Omental fat pad (tissue), 4 donors: Measurements from ENCODE around the gene BHMT. TPM values are rescaled to one million over a fixed set of nuclear protein-coding genes. Genes with fewer than 3 reads are reported as not detected.
"Not testable (repeated sequence)": the region's sequence is repeated elsewhere in the genome, so short reads cannot be mapped to it uniquely, and the experiment has no call there.

Experiments
- ATAC-seq: fragments of 150-250 bp; one replicate; pipeline ENCODE4 v1.9.1; 2016; ENCODE audit warnings: mild to moderate bottlenecking, moderate library complexity; ENCODE audit not compliant: low FRiP score
- DNase-seq: peaks from one replicate; pipeline ENCODE4 v3.0.0-alpha.2; 2019; ENCODE audit warnings: low spot score
- small RNA-seq: library from RNA; depleted of rRNA; stranded (forward); fragments of <200 nt; gene quantifications from one replicate; pipeline ENCODE3, GENCODE V24; 2016
- total RNA-seq, 4 donors: library from RNA; depleted of rRNA; stranded (reverse); fragments of >200 nt; gene quantifications; one replicate each; pipeline ENCODE4 v1.1.0, GENCODE V29; 2016
- TF ChIP-seq, protein P1 (sequence below), 3 donors: fragments of 450-650 bp; IDR thresholded peaks; one replicate each; pipeline ENCODE4 v1.5.1; 2016 to 2017; ENCODE audit warnings: antibody characterized with exemption in 3 of 3, mild to moderate bottlenecking in 3 of 3, moderate library complexity in 2 of 3

The BHMT gene
- total RNA-seq, 4 donors from 2014 or later: 0.28 to 3.8 (median 2.4) TPM

DNA sequence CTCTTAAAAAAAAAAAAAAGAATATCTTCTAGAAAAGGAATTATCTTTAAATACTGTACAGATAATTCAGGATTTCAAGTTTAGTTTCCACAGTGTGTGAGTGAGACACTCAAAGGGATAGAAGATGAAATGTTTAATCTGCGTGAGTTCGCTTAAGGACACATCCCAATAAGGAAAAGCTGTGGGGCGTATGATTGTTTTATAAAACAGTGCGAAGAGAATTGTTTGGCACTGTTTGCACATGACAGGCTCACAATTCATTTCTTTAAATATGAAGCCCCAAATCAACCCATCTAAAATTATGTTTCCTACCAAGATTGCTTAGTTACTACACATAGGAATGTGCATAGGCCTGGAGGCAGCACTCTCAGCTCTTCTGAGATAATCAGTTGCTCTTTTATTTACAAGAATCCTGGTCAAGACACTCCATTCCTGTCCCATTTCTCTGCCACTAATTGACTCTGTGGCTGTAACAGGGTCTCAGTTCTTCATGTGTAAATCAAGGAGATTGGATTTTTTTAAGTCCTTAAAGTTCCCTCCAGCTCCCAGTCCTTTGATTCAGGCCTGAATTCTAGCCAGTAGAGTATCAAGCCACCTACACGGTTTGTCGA lies 60.1 kb downstream of the BHMT start:
- TF ChIP-seq, protein P1, sequence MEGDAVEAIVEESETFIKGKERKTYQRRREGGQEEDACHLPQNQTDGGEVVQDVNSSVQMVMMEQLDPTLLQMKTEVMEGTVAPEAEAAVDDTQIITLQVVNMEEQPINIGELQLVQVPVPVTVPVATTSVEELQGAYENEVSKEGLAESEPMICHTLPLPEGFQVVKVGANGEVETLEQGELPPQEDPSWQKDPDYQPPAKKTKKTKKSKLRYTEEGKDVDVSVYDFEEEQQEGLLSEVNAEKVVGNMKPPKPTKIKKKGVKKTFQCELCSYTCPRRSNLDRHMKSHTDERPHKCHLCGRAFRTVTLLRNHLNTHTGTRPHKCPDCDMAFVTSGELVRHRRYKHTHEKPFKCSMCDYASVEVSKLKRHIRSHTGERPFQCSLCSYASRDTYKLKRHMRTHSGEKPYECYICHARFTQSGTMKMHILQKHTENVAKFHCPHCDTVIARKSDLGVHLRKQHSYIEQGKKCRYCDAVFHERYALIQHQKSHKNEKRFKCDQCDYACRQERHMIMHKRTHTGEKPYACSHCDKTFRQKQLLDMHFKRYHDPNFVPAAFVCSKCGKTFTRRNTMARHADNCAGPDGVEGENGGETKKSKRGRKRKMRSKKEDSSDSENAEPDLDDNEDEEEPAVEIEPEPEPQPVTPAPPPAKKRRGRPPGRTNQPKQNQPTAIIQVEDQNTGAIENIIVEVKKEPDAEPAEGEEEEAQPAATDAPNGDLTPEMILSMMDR (IDR thresholded peaks at IDR 0.05): no peak
- ATAC-seq: no peak
- no peak for DNase-seq

GRCh38 chr5:79172269-79172668 lies 60.7 kb downstream of the BHMT start:
- DNase-seq (no peak), ATAC-seq (no peak)
- TF ChIP-seq, protein P1 (IDR thresholded peaks at IDR 0.05): no peak

- ATAC-seq: no peak
- TF ChIP-seq, protein P1 (IDR thresholded peaks at IDR 0.05): no peak
- no peak for DNase-seq
These were observed 62.0 kb downstream of the BHMT start for GRCh38 chr5:79173626-79174025.

- DNase-seq, ATAC-seq: not testable (repeated sequence)
These were observed 68.8 kb downstream of the BHMT start for GRCh38 chr5:79180449-79180848.

GRCh38 chr5:79181419-79182022 lies 69.9 kb downstream of the BHMT start:
- ATAC-seq: no peak

More at GRCh38 chr5:79181419-79182022, 69.9 kb downstream of the BHMT start:
- TF ChIP-seq, protein P1 (IDR thresholded peaks at IDR 0.05): no peak
- no peak for DNase-seq

Small RNA genes lying within 50 kb of the gene (small RNA-seq; reads per million reads assigned to genes)
- not detected for gene RNY3P1

Other genes starting within 250 kb of the BHMT start
- gene ARSB, start 126.5 kb upstream of the BHMT start, total RNA-seq: 10 to 100 TPM; 15.4 to 22.7 (median 15.8) TPM
- gene DMGDH, start 42.1 kb upstream of the BHMT start, total RNA-seq: 10 to 100 TPM in 1 of 4 donors, 1 to 10 TPM in 3; 2.8 to 13.9 (median 4.4) TPM
- gene BHMT2, start 42.0 kb upstream of the BHMT start, total RNA-seq: 10 to 100 TPM; 20.8 to 37.2 (median 25.0) TPM
- gene JMY, start 124.3 kb downstream of the BHMT start, total RNA-seq: 10 to 100 TPM in 2 of 4 donors, 1 to 10 TPM in 2; 7.0 to 30.1 (median 11.3) TPM